22Rv1 (cell line): ENCODE measurements around the gene MTHFD2L.

Experiments used
- ZFX ChIP-seq: fragments of 450-650 bp; IDR thresholded peaks from 2 replicates; pipeline ENCODE4 v1.6.1; 2017; ENCODE audit warnings: antibody characterized with exemption, borderline replicate concordance
- TF ChIP-seq, protein P1 (sequence below): fragments of 450-650 bp; IDR thresholded peaks from 2 replicates; pipeline ENCODE4 v1.5.1; 2017; ENCODE audit warnings: mild to moderate bottlenecking

DNA sequence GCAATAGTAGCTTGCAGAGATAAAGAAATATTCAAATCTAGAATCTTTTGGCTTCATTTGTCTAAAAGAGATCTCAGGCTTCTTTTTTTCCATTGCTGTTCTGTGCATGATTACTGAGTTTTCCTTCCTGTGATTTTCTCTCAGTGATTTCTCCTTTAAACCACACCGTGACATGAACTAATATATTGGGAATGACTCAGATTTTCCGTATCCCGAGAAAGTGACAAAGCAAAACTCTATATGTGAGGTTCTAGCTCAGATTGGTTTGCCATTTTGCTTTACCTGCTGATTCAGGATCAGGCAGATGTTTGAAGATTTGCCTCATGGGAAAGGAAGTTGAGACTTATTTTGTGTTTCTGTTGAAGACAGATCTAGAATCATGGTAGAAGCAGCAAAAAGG, 59.4 kb downstream of the MTHFD2L start:
- TF ChIP-seq, protein P1, sequence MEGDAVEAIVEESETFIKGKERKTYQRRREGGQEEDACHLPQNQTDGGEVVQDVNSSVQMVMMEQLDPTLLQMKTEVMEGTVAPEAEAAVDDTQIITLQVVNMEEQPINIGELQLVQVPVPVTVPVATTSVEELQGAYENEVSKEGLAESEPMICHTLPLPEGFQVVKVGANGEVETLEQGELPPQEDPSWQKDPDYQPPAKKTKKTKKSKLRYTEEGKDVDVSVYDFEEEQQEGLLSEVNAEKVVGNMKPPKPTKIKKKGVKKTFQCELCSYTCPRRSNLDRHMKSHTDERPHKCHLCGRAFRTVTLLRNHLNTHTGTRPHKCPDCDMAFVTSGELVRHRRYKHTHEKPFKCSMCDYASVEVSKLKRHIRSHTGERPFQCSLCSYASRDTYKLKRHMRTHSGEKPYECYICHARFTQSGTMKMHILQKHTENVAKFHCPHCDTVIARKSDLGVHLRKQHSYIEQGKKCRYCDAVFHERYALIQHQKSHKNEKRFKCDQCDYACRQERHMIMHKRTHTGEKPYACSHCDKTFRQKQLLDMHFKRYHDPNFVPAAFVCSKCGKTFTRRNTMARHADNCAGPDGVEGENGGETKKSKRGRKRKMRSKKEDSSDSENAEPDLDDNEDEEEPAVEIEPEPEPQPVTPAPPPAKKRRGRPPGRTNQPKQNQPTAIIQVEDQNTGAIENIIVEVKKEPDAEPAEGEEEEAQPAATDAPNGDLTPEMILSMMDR = no peak
- no peak for TF ChIP-seq ZFX
